Measurements from ENCODE around the gene SYNJ2. TPM values are rescaled to one million over a fixed set of nuclear protein-coding genes. Genes with fewer than 3 reads are reported as not detected.

SYNJ2 gene
- total RNA-seq, 1 experiment from 2014 or later, result 45.0 TPM

- TF ChIP-seq CTCF (IDR thresholded peaks at IDR 0.05; ENCODE audit: insufficient read depth in 1 of 2, low read depth in 1 of 2, low read length in 1 of 2, severe bottlenecking in 1 of 2, unreplicated experiment in 1 of 2), result no peak
- Histone ChIP-seq H3K4me3 (ENCODE audit: low read depth, low read length) (no peak overlapping the region), H3K27me3 (replicated peaks; ENCODE audit: control insufficient read depth, insufficient read depth, low read length) (no peaks in the 10 kb centered on the region), H3K36me3 (ENCODE audit: control insufficient read depth, insufficient read depth, low read length) (peaks cover 6% of the 10 kb centered on the region; the same call in 1 of the 2 replicates), H3K9me3 (no peaks in the 10 kb centered on the region), H3K4me1 (no peaks in the 10 kb centered on the region)
- BruUV-seq (replicated peaks), result no TSS peak
- H3K9me3 Mint-ChIP-seq (ENCODE audit: unreplicated experiment), result no peaks in the 10 kb centered on the region
- H3K27ac Mint-ChIP-seq (ENCODE audit: unreplicated experiment), result no peak overlapping the region
- DNase-seq, result no peak
- H3K36me3 Mint-ChIP-seq (ENCODE audit: insufficient read depth, unreplicated experiment), result peaks cover 66% of the 10 kb centered on the region
- H3K4me3 Mint-ChIP-seq (ENCODE audit: unreplicated experiment), result no peak overlapping the region
- ChIA-PET POLR2A (no interaction called here), CTCF (interaction anchor here (1.2 kb wide), 1 partner anchor 13 kb away, joined by 4 read pairs; no protein-coding TSS in a partner anchor)
- H3K27me3 Mint-ChIP-seq (ENCODE audit: insufficient read depth, unreplicated experiment), result no peaks in the 10 kb centered on the region
- intact Hi-C loops (cut with micrococcal nuclease; ENCODE audit: unreplicated experiment), result no loop called here
- H3K4me1 Mint-ChIP-seq (ENCODE audit: low read depth, unreplicated experiment), result no peaks in the 10 kb centered on the region
Observed at GRCh38 chr6:158085261-158086053, 103.8 kb downstream of the SYNJ2 start.

GRCh38 chr6:158086054-158086503, 104.4 kb downstream of the SYNJ2 start:
- Mint-ChIP-seq H3K27ac (ENCODE audit: unreplicated experiment) (no peak overlapping the region), H3K27me3 (ENCODE audit: insufficient read depth, unreplicated experiment) (no peaks in the 10 kb centered on the region), H3K36me3 (ENCODE audit: insufficient read depth, unreplicated experiment) (peaks cover 66% of the 10 kb centered on the region), H3K4me3 (ENCODE audit: unreplicated experiment) (no peak overlapping the region), H3K4me1 (ENCODE audit: low read depth, unreplicated experiment) (no peaks in the 10 kb centered on the region), H3K9me3 (ENCODE audit: unreplicated experiment) (no peaks in the 10 kb centered on the region)
- ChIA-PET POLR2A (no interaction called here), CTCF (interaction anchor here (1.2 kb wide), 1 partner anchor 14 kb away, joined by 4 read pairs; no protein-coding TSS in a partner anchor)
- no peak for TF ChIP-seq CTCF (IDR thresholded peaks at IDR 0.05; ENCODE audit: insufficient read depth in 1 of 2, low read depth in 1 of 2, low read length in 1 of 2, severe bottlenecking in 1 of 2, unreplicated experiment in 1 of 2)
- H3K4me1 ChIP-seq, result no peaks in the 10 kb centered on the region
- BruUV-seq (replicated peaks), result no TSS peak
- no peaks in the 10 kb centered on the region for H3K27me3 ChIP-seq (replicated peaks; ENCODE audit: control insufficient read depth, insufficient read depth, low read length)
- H3K4me3 ChIP-seq (ENCODE audit: low read depth, low read length), result no peak overlapping the region
- DNase-seq, result no peak
- H3K36me3 ChIP-seq (ENCODE audit: control insufficient read depth, insufficient read depth, low read length), result peaks cover 6% of the 10 kb centered on the region; the same call in 1 of the 2 replicates
- intact Hi-C loops (cut with micrococcal nuclease; ENCODE audit: unreplicated experiment), result no loop called here
- H3K9me3 ChIP-seq, result no peaks in the 10 kb centered on the region

- Mint-ChIP-seq H3K27me3 (ENCODE audit: insufficient read depth, unreplicated experiment) (no peaks in the 10 kb centered on the region), H3K27ac (ENCODE audit: unreplicated experiment) (no peak overlapping the region), H3K36me3 (ENCODE audit: insufficient read depth, unreplicated experiment) (peaks cover 66% of the 10 kb centered on the region), H3K9me3 (ENCODE audit: unreplicated experiment) (no peaks in the 10 kb centered on the region), H3K4me1 (ENCODE audit: low read depth, unreplicated experiment) (no peaks in the 10 kb centered on the region), H3K4me3 (ENCODE audit: unreplicated experiment) (no peak overlapping the region)
- no peak overlapping the region for H3K4me3 ChIP-seq (ENCODE audit: low read depth, low read length)
- no peak for TF ChIP-seq CTCF (IDR thresholded peaks at IDR 0.05; ENCODE audit: insufficient read depth in 1 of 2, low read depth in 1 of 2, low read length in 1 of 2, severe bottlenecking in 1 of 2, unreplicated experiment in 1 of 2)
- peaks cover 4% of the 10 kb centered on the region; the same call in 1 of the 2 replicates for H3K36me3 ChIP-seq (ENCODE audit: control insufficient read depth, insufficient read depth, low read length)
- H3K4me1 ChIP-seq, result no peaks in the 10 kb centered on the region
- no peaks in the 10 kb centered on the region for H3K27me3 ChIP-seq (replicated peaks; ENCODE audit: control insufficient read depth, insufficient read depth, low read length)
- DNase-seq, result no peak
- ChIA-PET CTCF (no interaction called here), POLR2A (no interaction called here)
- intact Hi-C loops (cut with micrococcal nuclease; ENCODE audit: unreplicated experiment), result no loop called here
- BruUV-seq (replicated peaks), result no TSS peak
- H3K9me3 ChIP-seq, result no peaks in the 10 kb centered on the region
Observed at GRCh38 chr6:158086504-158087223, 105.0 kb downstream of the SYNJ2 start.
